ENCODE data around the gene GDF2.

Gene GDF2

GRCh38 chr10:47314416-47314970 is 7.8 kb upstream of the GDF2 start:
- DNase-seq: no peak

DNA sequence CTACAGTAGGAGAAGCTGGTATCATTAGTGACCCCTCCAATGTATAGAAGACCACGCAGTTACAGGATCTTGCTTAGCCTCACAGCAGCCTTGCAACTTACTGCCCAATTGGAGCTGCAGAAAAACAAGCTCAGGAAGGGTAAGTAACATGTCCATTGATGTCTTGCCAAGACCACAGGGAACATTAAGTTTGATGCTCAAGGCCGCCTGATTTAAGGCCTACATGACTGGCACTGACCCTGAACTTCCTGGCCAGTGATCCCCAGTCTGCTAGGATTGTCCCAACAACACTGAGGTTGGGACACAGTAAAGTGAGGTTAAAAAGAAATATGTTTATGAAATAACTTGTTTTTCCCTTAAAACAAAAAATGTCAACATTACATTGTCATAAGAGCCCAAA is 6.8 kb upstream of the GDF2 start:
- no peak for DNase-seq

DNA sequence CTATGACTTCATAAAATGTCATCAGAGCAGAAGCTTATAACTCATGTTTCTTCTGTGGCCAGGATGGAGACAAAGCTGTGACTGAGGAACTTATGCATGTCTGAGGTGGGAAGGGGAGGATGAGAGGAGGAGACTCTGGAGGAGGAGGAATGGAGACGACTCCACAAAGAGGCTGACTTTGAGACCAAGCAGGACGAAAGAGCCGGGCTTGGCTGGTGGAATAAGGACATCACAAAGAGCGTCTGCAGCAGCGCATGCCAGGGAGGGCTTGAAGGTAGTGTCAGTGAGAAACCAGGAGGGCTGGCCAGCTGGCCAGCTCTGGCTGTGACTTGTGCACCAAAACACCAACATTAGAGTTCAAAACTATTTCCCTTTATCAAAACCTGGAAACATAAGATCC is 6.1 kb upstream of the GDF2 start:
- no peak for DNase-seq

DNA sequence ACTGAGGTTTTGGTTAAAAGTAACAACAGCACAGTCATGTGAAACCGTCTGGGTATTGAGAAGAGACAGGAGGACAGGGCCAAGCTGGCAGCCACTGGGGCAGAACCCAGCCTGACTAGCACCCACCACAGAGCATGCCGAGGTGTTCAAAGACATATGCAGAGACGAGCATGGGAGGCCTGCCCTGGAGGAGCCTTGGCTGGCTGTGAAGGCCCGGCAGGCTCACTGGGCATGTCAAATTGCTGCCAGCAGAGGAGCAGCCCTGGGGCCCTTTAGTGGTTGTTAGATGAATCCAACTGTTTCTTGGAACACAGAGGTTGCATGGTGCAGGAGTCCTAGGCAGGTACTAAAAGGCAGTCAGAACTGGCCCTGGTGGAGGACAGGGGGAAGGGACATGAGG is 5.0 kb upstream of the GDF2 start:
- DNase-seq: no peak

DNA sequence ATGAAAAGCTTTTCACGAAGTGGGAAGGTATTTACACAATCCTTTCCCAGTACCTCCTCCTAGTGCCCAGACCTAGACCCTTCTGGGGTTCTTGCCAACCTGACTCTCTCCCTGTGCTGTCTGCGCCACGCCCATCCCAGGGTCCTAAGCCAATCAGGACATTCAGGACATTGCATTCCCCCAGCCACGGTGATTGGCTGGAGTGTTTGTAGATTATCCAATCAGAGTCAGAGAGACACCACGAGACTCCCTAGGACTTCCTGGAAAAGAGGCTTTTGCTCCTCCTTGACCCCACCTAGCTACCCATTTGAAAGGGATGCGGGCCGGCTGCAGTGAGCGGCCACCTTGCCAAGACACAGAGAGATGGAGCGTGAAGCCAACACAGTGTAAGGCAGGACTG is 3.5 kb upstream of the GDF2 start:
- no peak for DNase-seq

DNA sequence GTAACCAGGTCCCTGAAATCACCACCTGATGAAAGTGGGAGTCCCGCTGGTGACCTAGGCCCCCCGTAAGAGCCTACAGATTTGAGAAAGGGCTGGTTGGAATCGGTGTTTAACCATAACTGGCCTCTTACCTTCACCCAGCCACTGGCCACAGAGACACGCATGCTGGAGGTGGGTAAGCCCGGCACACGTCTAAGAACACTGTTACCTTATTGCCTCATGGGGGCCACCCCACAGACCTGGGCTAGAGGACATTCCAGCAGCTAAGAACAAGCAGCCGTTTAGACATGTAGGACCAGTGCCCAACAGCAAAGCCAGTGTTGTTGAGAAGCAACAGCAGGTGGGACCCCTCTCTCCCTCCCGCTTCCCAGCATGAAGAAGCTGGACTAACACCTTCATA is 2.5 kb upstream of the GDF2 start:
- no peak for DNase-seq

DNA sequence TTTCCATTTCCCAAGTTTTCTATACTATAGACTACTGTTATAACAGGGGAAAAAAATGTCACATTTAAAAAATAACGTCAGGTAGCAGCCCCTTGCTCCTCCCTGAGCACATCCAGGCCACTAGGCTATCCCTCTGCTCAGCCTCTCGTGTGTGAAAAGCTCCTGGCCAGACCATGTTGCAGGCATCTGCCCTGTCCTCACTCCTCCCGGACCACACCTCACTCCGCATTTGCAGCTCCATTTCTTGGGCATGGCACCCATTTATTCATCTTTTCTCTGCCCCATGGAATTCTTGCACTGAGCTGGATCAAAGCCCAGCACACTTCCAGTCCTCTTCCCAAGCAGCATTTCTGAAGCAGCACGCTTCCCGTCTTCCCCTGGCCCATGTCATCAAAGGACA is 1.4 kb upstream of the GDF2 start:
- DNase-seq: no peak

DNA sequence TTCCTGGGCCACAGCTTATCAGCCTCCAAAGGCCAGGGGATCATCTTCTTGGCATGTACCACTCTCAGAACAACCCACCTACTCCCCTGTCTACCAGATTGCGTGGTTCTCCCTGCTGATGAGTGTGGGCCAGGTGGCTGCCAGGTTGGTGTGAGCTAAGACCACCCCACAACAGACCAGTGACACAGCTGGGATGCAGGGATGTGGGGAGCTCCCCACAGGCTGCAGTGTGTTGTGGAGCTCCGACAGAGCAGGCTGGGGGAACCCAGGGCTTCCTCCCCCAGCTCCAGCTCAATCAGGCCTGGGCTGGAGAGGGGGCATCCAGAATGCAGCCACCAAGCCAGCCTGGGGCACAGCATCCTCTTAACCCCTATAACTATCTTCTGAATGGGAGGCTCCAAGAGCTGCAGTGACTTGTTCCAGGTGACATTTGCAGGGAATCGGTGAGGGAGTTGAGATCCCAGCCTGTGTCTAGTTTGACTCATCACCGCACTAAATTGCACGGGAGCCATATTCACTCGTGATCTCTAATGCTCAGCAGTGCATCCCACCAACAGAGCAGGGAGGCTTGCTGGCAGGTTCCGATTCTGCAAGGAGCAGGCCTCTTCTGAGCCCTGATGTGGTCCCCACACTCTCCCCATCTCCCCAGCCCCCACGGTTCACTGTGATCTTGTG is 596 bp upstream of the GDF2 start:
- DNase-seq: no peak

- no peak for DNase-seq
Observed at GRCh38 chr10:47323087-47323486, 833 bp downstream of the GDF2 start.

- DNase-seq: no peak
Observed at GRCh38 chr10:47323636-47324296, 1.5 kb downstream of the GDF2 start.

DNA sequence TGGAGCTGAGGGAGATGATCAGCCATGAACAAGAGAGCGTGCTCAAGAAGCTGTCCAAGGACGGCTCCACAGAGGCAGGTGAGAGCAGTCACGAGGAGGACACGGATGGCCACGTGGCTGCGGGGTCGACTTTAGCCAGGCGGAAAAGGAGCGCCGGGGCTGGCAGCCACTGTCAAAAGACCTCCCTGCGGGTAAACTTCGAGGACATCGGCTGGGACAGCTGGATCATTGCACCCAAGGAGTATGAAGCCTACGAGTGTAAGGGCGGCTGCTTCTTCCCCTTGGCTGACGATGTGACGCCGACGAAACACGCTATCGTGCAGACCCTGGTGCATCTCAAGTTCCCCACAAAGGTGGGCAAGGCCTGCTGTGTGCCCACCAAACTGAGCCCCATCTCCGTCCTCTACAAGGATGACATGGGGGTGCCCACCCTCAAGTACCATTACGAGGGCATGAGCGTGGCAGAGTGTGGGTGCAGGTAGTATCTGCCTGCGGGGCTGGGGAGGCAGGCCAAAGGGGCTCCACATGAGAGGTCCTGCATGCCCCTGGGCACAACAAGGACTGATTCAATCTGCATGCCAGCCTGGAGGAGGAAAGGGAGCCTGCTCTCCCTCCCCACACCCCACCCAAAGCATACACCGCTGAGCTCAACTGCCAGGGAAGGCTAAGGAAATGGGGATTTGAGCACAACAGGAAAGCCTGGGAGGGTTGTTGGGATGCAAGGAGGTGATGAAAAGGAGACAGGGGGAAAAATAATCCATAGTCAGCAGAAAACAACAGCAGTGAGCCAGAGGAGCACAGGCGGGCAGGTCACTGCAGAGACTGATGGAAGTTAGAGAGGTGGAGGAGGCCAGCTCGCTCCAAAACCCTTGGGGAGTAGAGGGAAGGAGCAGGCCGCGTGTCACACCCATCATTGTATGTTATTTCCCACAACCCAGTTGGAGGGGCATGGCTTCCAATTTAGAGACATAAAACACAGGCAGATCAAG is 3.3 kb downstream of the GDF2 start:
- DNase-seq: no peak

DNA sequence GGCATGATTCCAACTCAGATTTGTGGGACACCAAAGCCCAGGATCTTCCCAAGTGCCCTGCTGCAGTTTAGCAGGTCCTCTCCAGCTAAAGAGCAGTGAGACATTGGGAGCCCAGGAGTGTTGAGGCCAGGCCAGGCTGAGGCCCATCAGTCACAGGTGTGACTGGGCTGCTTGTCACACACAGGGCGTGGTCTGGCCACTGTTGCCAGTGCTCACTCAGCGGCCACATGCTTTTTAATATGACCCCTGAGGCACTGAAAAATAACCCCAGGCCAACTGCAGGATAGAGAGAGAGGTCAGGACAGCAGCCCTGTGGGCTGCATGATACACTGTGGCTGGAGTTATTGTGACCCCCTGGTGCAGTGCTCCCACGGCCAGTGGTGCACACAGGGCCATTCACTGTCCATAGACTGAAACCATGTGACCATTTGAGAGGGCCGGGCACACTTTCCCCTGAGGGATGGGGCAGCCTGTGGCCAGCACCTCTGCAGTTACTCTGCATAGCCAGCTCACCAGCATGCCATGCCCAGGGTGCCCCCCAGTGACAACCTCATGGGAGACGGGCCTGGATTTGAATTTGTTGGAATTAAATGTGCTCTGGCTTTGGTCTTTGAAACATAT is 4.2 kb downstream of the GDF2 start:
- DNase-seq: no peak

GRCh38 chr10:47326927-47327330 is 4.7 kb downstream of the GDF2 start:
- DNase-seq: no peak

- no peak for DNase-seq
Observed at GRCh38 chr10:47329855-47330254, 7.6 kb downstream of the GDF2 start.

GRCh38 chr10:47330366-47330765 is 8.1 kb downstream of the GDF2 start:
- no peak for DNase-seq

DNA sequence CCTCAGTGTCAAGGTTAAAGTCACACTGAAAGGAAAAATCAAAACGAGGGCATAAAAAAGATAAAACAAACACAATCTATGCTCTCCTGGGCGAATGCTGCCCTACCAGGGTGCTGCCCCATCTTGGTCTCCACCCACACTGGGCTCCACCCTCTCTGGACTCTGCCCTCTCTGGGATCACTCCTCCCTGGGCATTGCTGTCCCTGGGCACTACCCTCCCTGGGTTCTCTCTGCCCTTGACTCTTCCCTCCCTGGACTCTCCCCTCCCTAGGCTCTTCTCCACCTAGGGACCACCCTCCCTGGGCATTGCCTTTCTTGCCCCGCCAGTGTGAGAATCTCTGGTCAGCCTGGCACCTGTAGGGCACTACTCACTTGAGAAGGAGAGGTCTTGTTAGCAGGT is 8.6 kb downstream of the GDF2 start:
- DNase-seq: no peak

DNA sequence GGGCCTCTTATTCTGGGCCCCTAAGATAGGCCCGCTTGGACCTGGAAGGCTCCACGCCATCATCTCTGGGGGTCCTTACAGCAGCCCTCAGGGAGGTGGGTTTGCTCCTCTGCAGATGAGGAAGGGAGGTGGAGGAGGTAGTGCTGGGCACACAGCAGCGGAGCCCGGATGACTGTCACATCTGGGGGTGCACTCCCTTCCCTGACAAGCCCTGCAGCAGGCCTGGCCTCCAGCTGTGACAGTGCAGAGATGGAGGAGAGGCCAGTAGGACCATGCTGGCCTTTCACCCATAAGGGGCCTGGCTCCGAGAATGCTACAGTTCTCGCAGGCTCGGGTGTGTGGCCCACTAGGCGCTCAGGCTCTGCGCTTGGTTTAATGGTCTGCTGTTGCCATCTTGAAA is 9.2 kb downstream of the GDF2 start:
- DNase-seq: no peak

GRCh38 chr10:47331954-47332353 is 9.7 kb downstream of the GDF2 start:
- DNase-seq: no peak

GRCh38 chr10:47332371-47332770 is 10.1 kb downstream of the GDF2 start:
- no peak for DNase-seq

DNA sequence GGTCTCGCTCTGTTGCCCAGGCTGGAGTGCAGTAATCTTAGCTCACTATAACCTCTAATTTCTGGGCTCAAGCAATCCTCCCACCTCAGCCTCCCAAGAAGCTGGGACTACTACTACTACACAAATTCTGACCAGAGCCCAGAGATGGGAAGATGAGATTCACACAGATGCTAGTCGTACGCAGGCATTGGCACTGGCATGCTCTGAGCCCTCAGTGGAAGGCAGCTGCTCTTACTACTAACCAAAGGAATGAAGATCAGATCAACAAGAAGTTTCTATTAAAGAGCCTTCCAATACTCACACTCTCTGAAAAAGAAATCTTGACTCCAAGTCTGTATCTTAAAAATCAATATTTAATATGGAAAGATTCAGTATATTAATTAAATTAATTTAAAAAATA is 10.7 kb downstream of the GDF2 start:
- DNase-seq: no peak

GRCh38 chr10:47333532-47333931 is 11.3 kb downstream of the GDF2 start:
- no peak for DNase-seq

- no peak for DNase-seq
Observed at GRCh38 chr10:47334466-47335295, 12.4 kb downstream of the GDF2 start.

Measured in NCI-H1092 (cell line).